Measurements from ENCODE around the gene NFIB. TPM values are rescaled to one million over a fixed set of nuclear protein-coding genes. Genes with fewer than 3 reads are reported as not detected.

NFIB gene
- total and polyA plus RNA-seq, 2 experiments from 2014 or later, result 15.2 to 27.3 TPM

GRCh38 chr9:14057368-14058324 is 256.3 kb downstream of the NFIB start:
- H2AFZ ChIP-seq, result no peak overlapping the region
- H4K20me1 ChIP-seq (ENCODE audit: insufficient read depth, poor library complexity, severe bottlenecking), result no peaks in the 10 kb centered on the region
- H3K27me3 ChIP-seq, result no peaks in the 10 kb centered on the region
- H3K4me1 ChIP-seq (ENCODE audit: insufficient read depth), result peaks cover 4% of the 10 kb centered on the region
- H3K27ac ChIP-seq, result no peak overlapping the region
- 58% methylated on average over 13 of the region's 13 CpGs for WGBS (ENCODE audit: low lambda C conversion rate, missing lambda C conversion rate)
- no peak overlapping the region for H3K4me2 ChIP-seq
- H3K79me2 ChIP-seq, result no peaks in the 10 kb centered on the region
- H3K9me2 ChIP-seq (replicated peaks; ENCODE audit: insufficient read depth), result no peaks in the 10 kb centered on the region
- TF ChIP-seq EZH2phosphoT487 (IDR thresholded peaks at IDR 0.05; ENCODE audit: low read depth, severe bottlenecking, unreplicated experiment), result no peak
- TF ChIP-seq EZH2 (IDR thresholded peaks at IDR 0.05; ENCODE audit: borderline replicate concordance), result no peak
- no peak for TF ChIP-seq CTCF (IDR thresholded peaks at IDR 0.05; ENCODE audit: poor library complexity)
- no peaks in the 10 kb centered on the region for H3K9me3 ChIP-seq (ENCODE audit: low read depth)
- DNase-seq (ENCODE audit: low spot score), result no peak
- no peak overlapping the region for H3K4me3 ChIP-seq
- H3K36me3 ChIP-seq (replicated peaks; ENCODE audit: insufficient read depth, low read depth), result no peaks in the 10 kb centered on the region

- no peak for TF ChIP-seq EZH2phosphoT487 (IDR thresholded peaks at IDR 0.05; ENCODE audit: low read depth, severe bottlenecking, unreplicated experiment)
- no peak for TF ChIP-seq CTCF (IDR thresholded peaks at IDR 0.05; ENCODE audit: poor library complexity)
- no peak for TF ChIP-seq EZH2 (IDR thresholded peaks at IDR 0.05; ENCODE audit: borderline replicate concordance)
- Histone ChIP-seq H3K9me2 (replicated peaks; ENCODE audit: insufficient read depth) (no peaks in the 10 kb centered on the region), H3K4me1 (ENCODE audit: insufficient read depth) (peaks cover 4% of the 10 kb centered on the region), H4K20me1 (ENCODE audit: insufficient read depth, poor library complexity, severe bottlenecking) (no peaks in the 10 kb centered on the region), H3K27ac (no peak overlapping the region), H3K4me2 (no peak overlapping the region), H3K27me3 (no peaks in the 10 kb centered on the region), H3K79me2 (no peaks in the 10 kb centered on the region), H3K36me3 (replicated peaks; ENCODE audit: insufficient read depth, low read depth) (no peaks in the 10 kb centered on the region), H2AFZ (no peak overlapping the region), H3K4me3 (no peak overlapping the region), H3K9me3 (ENCODE audit: low read depth) (no peaks in the 10 kb centered on the region)
- DNase-seq (ENCODE audit: low spot score), result no peak
- WGBS (ENCODE audit: low lambda C conversion rate, missing lambda C conversion rate), result 46% methylated on average over 3 of the region's 3 CpGs
Observed at GRCh38 chr9:14056316-14056861, 257.6 kb downstream of the NFIB start.

GRCh38 chr9:14054096-14054495 is 259.8 kb downstream of the NFIB start:
- whole genome bisulfite sequencing (ENCODE audit: low lambda C conversion rate, missing lambda C conversion rate), result 89% methylated on average over 2 of the region's 2 CpGs
- Histone ChIP-seq H3K36me3 (replicated peaks; ENCODE audit: insufficient read depth, low read depth) (no peaks in the 10 kb centered on the region), H3K27me3 (no peaks in the 10 kb centered on the region), H3K4me3 (no peak overlapping the region), H3K79me2 (no peaks in the 10 kb centered on the region), H3K27ac (no peak overlapping the region), H4K20me1 (ENCODE audit: insufficient read depth, poor library complexity, severe bottlenecking) (no peaks in the 10 kb centered on the region), H2AFZ (no peak overlapping the region), H3K4me2 (no peak overlapping the region), H3K9me3 (ENCODE audit: low read depth) (no peaks in the 10 kb centered on the region), H3K9me2 (replicated peaks; ENCODE audit: insufficient read depth) (no peaks in the 10 kb centered on the region), H3K4me1 (ENCODE audit: insufficient read depth) (peaks cover 4% of the 10 kb centered on the region)
- no peak for TF ChIP-seq CTCF (IDR thresholded peaks at IDR 0.05; ENCODE audit: poor library complexity)
- TF ChIP-seq EZH2phosphoT487 (IDR thresholded peaks at IDR 0.05; ENCODE audit: low read depth, severe bottlenecking, unreplicated experiment), result no peak
- TF ChIP-seq EZH2 (IDR thresholded peaks at IDR 0.05; ENCODE audit: borderline replicate concordance), result no peak
- DNase-seq (ENCODE audit: low spot score), result no peak

All from hepatocyte (in vitro differentiated cells).